MM.1S (cell line): Measurements from ENCODE around the gene RTN4RL2.

Experiments used
- DNase-seq: peaks from one replicate; pipeline ENCODE4 v3.0.0-alpha.2; 2015
- H2AFZ ChIP-seq: fragments of 300-600 bp; sonication (generic); 2 replicates; pipeline ENCODE4 v1.6.0; 2016; ENCODE audit warnings: antibody characterized with exemption, low read length
- H3F3A ChIP-seq: fragments of 300-600 bp; sonication (generic); 2 replicates; pipeline ENCODE4 v1.6.1; 2016; ENCODE audit warnings: mild to moderate bottlenecking, antibody characterized with exemption, low read length, moderate library complexity, mixed read lengths; ENCODE audit not compliant: insufficient read depth
- H3K27ac ChIP-seq: fragments of 300-600 bp; sonication (generic); 2 replicates; pipeline ENCODE4 v1.5.1; 2016; ENCODE audit warnings: mild to moderate bottlenecking, low read length
- H3K27me3 ChIP-seq: fragments of 300-600 bp; sonication (generic); replicated peaks from 2 replicates; pipeline ENCODE4 v1.6.0; 2016; ENCODE audit warnings: low read length; ENCODE audit not compliant: insufficient read depth
- H3K36me3 ChIP-seq: fragments of 300-600 bp; sonication (generic); replicated peaks from 2 replicates; pipeline ENCODE4 v1.6.1; 2016; ENCODE audit warnings: mild to moderate bottlenecking, low read length, mixed read lengths; ENCODE audit not compliant: insufficient read depth
- H3K4me1 ChIP-seq: fragments of 300-600 bp; sonication (generic); 2 replicates; pipeline ENCODE4 v1.6.1; 2016; ENCODE audit warnings: low read length, mixed read lengths
- H3K4me2 ChIP-seq: fragments of 300-600 bp; sonication (generic); 2 replicates; pipeline ENCODE4 v1.6.0; 2016; ENCODE audit warnings: low read depth, low read length
- H3K4me3 ChIP-seq: fragments of 300-600 bp; sonication (generic); 2 replicates; pipeline ENCODE4 v1.5.1; 2016; ENCODE audit warnings: low read length, mixed read lengths
- H3K79me2 ChIP-seq: fragments of 300-600 bp; sonication (generic); 2 replicates; pipeline ENCODE4 v1.6.1; 2016; ENCODE audit warnings: mixed run types, low read length, mixed read lengths
- H3K9ac ChIP-seq: fragments of 300-600 bp; sonication (generic); 2 replicates; pipeline ENCODE4 v1.6.1; 2016; ENCODE audit warnings: low read length, mixed read lengths
- H3K9me2 ChIP-seq: fragments of 300-600 bp; sonication (generic); replicated peaks from 2 replicates; pipeline ENCODE4 v1.6.1; 2016; ENCODE audit warnings: mild to moderate bottlenecking, low read length, mixed read lengths; ENCODE audit not compliant: insufficient read depth
- H3K9me3 ChIP-seq: fragments of 300-600 bp; sonication (generic); replicated peaks from 2 replicates; pipeline ENCODE4 v1.6.1; 2016; ENCODE audit warnings: mild to moderate bottlenecking, low read length, mixed read lengths; ENCODE audit not compliant: insufficient read depth
- H4K20me1 ChIP-seq: fragments of 300-600 bp; sonication (generic); 2 replicates; pipeline ENCODE4 v1.6.1; 2016; ENCODE audit warnings: mild to moderate bottlenecking, low read length, moderate library complexity, mixed read lengths; ENCODE audit not compliant: insufficient read depth
- CTCF ChIP-seq: fragments of 300-600 bp; sonication (generic); IDR thresholded peaks from 2 replicates; pipeline ENCODE4 v1.5.1; 2016; ENCODE audit warnings: antibody characterized with exemption, low read length, mixed read lengths
- EZH2 ChIP-seq: fragments of 300-600 bp; sonication (generic); optimal IDR thresholded peaks from 2 replicates; pipeline ENCODE3; 2017; ENCODE audit warnings: low read depth, mild to moderate bottlenecking, antibody characterized with exemption, low read length, mixed read lengths
- EZH2phosphoT487 ChIP-seq: fragments of 300-600 bp; sonication (generic); IDR thresholded peaks from 2 replicates; pipeline ENCODE4 v1.6.1; 2018; ENCODE audit warnings: antibody characterized with exemption, low read length

RTN4RL2 gene

DNA sequence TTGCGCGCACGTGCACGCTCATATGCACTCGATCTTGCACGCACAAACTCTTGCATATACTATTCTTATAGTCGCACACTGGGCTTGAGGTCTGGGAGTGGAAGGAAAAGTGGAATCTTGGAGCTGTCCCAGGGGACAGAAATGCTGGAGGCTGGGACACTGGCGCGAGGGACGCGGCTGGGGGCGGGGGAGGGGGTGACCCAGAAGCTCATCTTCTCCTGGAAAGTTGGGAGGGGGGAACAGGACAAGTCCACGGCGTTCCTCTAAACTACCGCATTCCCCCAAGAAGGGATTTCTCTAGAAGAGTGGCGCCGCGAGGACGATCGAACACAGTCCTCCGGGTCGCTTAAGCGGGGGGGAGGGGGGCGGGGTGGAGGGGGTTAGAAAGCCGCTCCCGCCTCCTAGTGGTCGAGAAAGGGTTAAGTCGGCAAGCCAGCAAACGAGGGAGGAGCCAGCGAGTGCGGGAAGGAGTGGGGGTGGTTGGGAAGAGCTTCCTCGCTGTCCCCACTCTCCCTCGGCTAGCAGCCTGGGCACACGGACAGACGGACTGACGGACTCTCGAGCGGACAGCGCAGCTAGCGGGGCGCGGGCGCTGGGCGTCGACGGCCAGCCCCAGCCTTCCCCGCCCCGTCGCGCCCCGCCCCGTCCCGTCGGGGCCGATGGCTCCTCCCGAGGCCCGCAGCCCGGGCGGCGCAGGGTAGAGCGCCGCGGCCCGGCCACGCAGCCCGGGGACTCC lies at the start of gene RTN4RL2:
Gene RTN4RL2, plus strand, starts transcription at position 507 of the 736 bp plus-strand sequence. CDS start 338 bp downstream, outside the sequence.
- Histone ChIP-seq H3K9me3 (no peaks in the 10 kb centered on the region), H2AFZ (peak within 1 kb of the TSS; percentile 91), H3K79me2 (no peaks in the 10 kb centered on the region), H3K9me2 (no peaks in the 10 kb centered on the region), H4K20me1 (no peaks in the 10 kb centered on the region), H3K9ac (peak within 1 kb of the TSS; percentile 40; the same call in 1 of the 2 replicates), H3K27ac (no peak within 1 kb of the TSS), H3K36me3 (no peaks in the 10 kb centered on the region), H3K4me3 (peak within 1 kb of the TSS; percentile 71), H3K27me3 (peaks cover 13% of the 10 kb centered on the region), H3K4me1 (peaks cover 17% of the 10 kb centered on the region), H3K4me2 (peak within 1 kb of the TSS; percentile 96), H3F3A (0 out of 2 replicates have a peak, but pooled peaks cover 3% of the 10 kb centered on the region)
- no peak for TF ChIP-seq CTCF
- no peak for TF ChIP-seq EZH2phosphoT487
- TF ChIP-seq EZH2, result no peak
- no peak for DNase-seq

DNA sequence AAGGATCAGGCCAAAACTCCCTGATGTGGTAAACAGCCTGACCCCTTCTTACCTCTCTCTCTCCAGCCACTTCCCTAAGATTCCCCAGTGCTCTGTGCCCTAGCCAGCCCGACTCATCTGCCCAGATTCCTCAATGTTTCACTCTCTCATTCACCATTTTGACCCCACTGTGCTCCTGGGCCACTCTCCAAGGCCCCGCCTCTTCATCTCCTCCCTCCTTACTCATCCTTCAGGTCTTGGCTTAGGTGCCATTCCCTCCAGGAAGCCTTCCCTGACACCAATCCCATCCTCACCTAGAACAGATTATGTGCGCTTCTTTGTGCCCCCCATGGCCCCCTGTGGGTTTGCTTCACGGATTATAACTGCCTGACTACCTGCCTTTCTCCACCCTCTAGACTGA lies 46.6 kb upstream of the RTN4RL2 start:
- no peaks in the 10 kb centered on the region for H3K9me3 ChIP-seq
- H4K20me1 ChIP-seq, result no peaks in the 10 kb centered on the region
- H3K79me2 ChIP-seq, result no peaks in the 10 kb centered on the region
- H3F3A ChIP-seq, result no peaks in the 10 kb centered on the region
- H3K9me2 ChIP-seq, result no peaks in the 10 kb centered on the region
- no peak for TF ChIP-seq EZH2phosphoT487
- no peak for TF ChIP-seq CTCF
- TF ChIP-seq EZH2, result no peak
- H3K4me2 ChIP-seq, result no peak overlapping the region
- H3K27ac ChIP-seq, result no peak overlapping the region
- no peak overlapping the region for H3K9ac ChIP-seq
- H3K4me3 ChIP-seq, result no peak overlapping the region
- no peaks in the 10 kb centered on the region for H3K4me1 ChIP-seq
- DNase-seq, result no peak
- H3K27me3 ChIP-seq, result no peaks in the 10 kb centered on the region
- no peaks in the 10 kb centered on the region for H3K36me3 ChIP-seq
- H2AFZ ChIP-seq, result no peak overlapping the region

DNA sequence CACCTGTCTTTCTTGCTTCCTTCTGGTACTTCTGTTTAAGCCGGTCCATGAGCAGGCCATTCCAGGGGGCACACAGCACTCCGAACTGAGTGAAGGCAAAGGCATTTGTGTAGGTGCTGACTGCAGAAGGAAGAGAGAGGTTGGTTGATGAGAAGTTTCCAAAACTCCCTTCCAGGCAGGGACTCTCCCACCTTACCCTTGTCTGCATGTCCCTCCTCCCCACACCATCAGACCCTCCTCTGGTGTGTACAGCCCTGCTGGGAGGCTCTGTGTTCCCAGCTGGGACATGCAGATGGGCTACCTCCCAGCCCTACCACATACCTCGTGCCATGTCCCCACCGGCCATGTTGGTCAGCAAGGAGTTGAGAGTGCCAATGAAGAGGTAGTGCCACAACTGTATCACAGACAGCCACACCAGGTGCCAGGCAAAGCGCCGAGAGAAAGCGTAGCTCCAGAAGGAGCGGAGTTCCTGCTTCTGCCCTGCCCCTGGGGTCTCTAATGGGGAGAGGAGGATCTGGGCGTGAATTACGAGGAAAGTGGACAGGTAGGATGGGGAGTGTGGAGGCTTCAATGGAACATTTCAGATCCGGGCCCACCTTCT lies 45.6 kb upstream of the RTN4RL2 start:
- H3K4me1 ChIP-seq, result no peaks in the 10 kb centered on the region
- H3K9me3 ChIP-seq, result no peaks in the 10 kb centered on the region

More for the DNA sequence above, 45.6 kb upstream of the RTN4RL2 start:
- no peak for DNase-seq
- H3K27ac ChIP-seq, result no peak overlapping the region
- TF ChIP-seq CTCF (no peak), EZH2phosphoT487 (no peak)
- H3K4me3 ChIP-seq, result no peak overlapping the region
- H3K79me2 ChIP-seq, result no peaks in the 10 kb centered on the region
- H3F3A ChIP-seq, result no peaks in the 10 kb centered on the region
- H3K4me2 ChIP-seq, result no peak overlapping the region
- H3K27me3 ChIP-seq, result no peaks in the 10 kb centered on the region
- H4K20me1 ChIP-seq, result no peaks in the 10 kb centered on the region
- H3K9ac ChIP-seq, result no peak overlapping the region
- no peaks in the 10 kb centered on the region for H3K36me3 ChIP-seq
- no peak overlapping the region for H2AFZ ChIP-seq
- H3K9me2 ChIP-seq, result no peaks in the 10 kb centered on the region
